Stomach (tissue), 9 donors: ENCODE data around the gene EIF4E1B. TPM values are rescaled to one million over a fixed set of nuclear protein-coding genes. Genes with fewer than 3 reads are reported as not detected.

Source experiments
- DNase-seq, 2 donors: peaks; one replicate each; pipeline versions ENCODE4 v3.0.0 to v3.0.0-alpha.2; 2013 to 2019
- H3K27ac ChIP-seq, 5 donors: fragments of 200-600 bp in 4 of 5; sonication (generic) in 4 of 5; one replicate each; pipeline ENCODE4 v1.5.1; 2013 to 2019; ENCODE audit warnings: mild to moderate bottlenecking in 1 of 5, moderate library complexity in 1 of 5
- H3K27me3 ChIP-seq, 3 donors: fragments of 200-600 bp; sonication (generic); one replicate each; pipeline ENCODE4 v1.5.1; 2017 to 2019; ENCODE audit warnings: mixed run types in 1 of 3
- H3K36me3 ChIP-seq, 4 donors: fragments of 200-600 bp; sonication (generic); 1 replicate in 3 of 4; 2 replicates in 1 of 4; pipeline ENCODE4 v1.5.1; 2016 to 2019
- H3K4me1 ChIP-seq, 4 donors: fragments of 200-600 bp; sonication (generic); one replicate each; pipeline ENCODE4 v1.5.1; 2016 to 2019
- H3K4me3 ChIP-seq, 4 donors: fragments of 200-600 bp; sonication (generic) in 3 of 4; one replicate each; pipeline ENCODE4 v1.5.1; 2016 to 2019; ENCODE audit warnings: mild to moderate bottlenecking in 1 of 4
- H3K9me3 ChIP-seq, 4 donors: fragments of 200-600 bp; sonication (generic); one replicate each; pipeline ENCODE4 v1.5.1; 2016 to 2019
- CTCF ChIP-seq, 7 experiments: fragments of 450-650 bp in 4 of 7; fragments of 200-600 bp in 3 of 7; sonication (generic) in 3 of 7; IDR thresholded peaks; one replicate each; pipeline ENCODE4 v1.5.1; 2016 to 2019; ENCODE audit warnings: antibody characterized with exemption in 7 of 7, control low read depth in 2 of 7, mild to moderate bottlenecking in 1 of 7
- EP300 ChIP-seq: sonication (generic); formaldehyde crosslinking; IDR thresholded peaks from one replicate; pipeline ENCODE4 v1.6.1; 2017; ENCODE audit warnings: antibody characterized with exemption
- POLR2A ChIP-seq, 4 donors: fragments of 450-650 bp; IDR thresholded peaks; one replicate each; pipeline ENCODE4 v1.6.1; 2016; ENCODE audit warnings: antibody characterized with exemption in 4 of 4, control low read depth in 2 of 4, mild to moderate bottlenecking in 1 of 4, moderate library complexity in 1 of 4
- POLR2AphosphoS5 ChIP-seq, 3 donors: sonication (generic); formaldehyde crosslinking; IDR thresholded peaks; one replicate each; pipeline ENCODE4 v1.6.1; 2016; ENCODE audit warnings: antibody characterized with exemption in 3 of 3
- WGBS, 5 donors: extraction: QIAGEN DNeasy Blood & Tissue Kit in 3 of 5; methylation state at CpG; one replicate each; pipeline versions ENCODE4 v1.1.5 to v1.1.7; 2013 to 2018; 5-methylcytosine and 5-hydroxymethylcytosine counted together
- intact Hi-C: fragments of 100-400 bp; cut with DNase I; formaldehyde crosslinking; loops from one replicate; pipeline ENCODE4 v1.15.1; 2023; ENCODE audit warnings: low total_unique reads
- polyA plus RNA-seq, 3 donors: library from polyadenylated mRNA; stranded (reverse); fragments of 200-250 nt; gene quantifications; one replicate each; pipeline ENCODE4 v1.2.3, GENCODE V29; 2013
- total RNA-seq, 5 donors: library from RNA; depleted of rRNA; stranded (reverse); fragments of >200 nt; gene quantifications; one replicate each; pipeline versions ENCODE4 v1.1.0 to v1.2.3, GENCODE V29; 2014 to 2016
- donor health status: healthy with polysubstance abuse.
- donor health status: Bipolar disorder and iron deficiency.
- donor health status: healthy.

EIF4E1B gene
- total and polyA plus RNA-seq, 8 donors, result not detected

- no peak overlapping the region for H3K27ac ChIP-seq
- no peak for DNase-seq
- WGBS, 5 donors, result 77 to 88% (median 81%) methylated on average over 6 of the region's 6 CpGs
- intact Hi-C loops, result no loop called here
- peaks cover 5 to 27% (median 15%) of the 10 kb centered on the region in 4 donors for H3K4me1 ChIP-seq
- H3K36me3 ChIP-seq, result no peaks in the 10 kb centered on the region
- H3K4me3 ChIP-seq, result no peak overlapping the region
- peaks cover 4 to 78% (median 41%) of the 10 kb centered on the region in 3 donors for H3K27me3 ChIP-seq
- no peaks in the 10 kb centered on the region for H3K9me3 ChIP-seq
- TF ChIP-seq POLR2AphosphoS5 (IDR thresholded peaks at IDR 0.05), result no peak
- TF ChIP-seq CTCF (IDR thresholded peaks at IDR 0.05), result no peak
- no peak for TF ChIP-seq EP300
- no peak for TF ChIP-seq POLR2A (IDR thresholded peaks at IDR 0.05)
These were observed 18.5 kb upstream of the EIF4E1B start for GRCh38 chr5:176612008-176612407.

- intact Hi-C loops, result no loop called here
- DNase-seq, result no peak
- Histone ChIP-seq H3K36me3 (no peaks in the 10 kb centered on the region), H3K4me1 (peaks cover 5 to 27% (median 15%) of the 10 kb centered on the region in 4 donors), H3K9me3 (no peaks in the 10 kb centered on the region), H3K4me3 (no peak overlapping the region), H3K27me3 (peaks cover 4 to 87% (median 44%) of the 10 kb centered on the region in 3 donors), H3K27ac (no peak overlapping the region)
- TF ChIP-seq EP300 (no peak), CTCF (IDR thresholded peaks at IDR 0.05) (no peak), POLR2A (IDR thresholded peaks at IDR 0.05) (no peak), POLR2AphosphoS5 (IDR thresholded peaks at IDR 0.05) (no peak)
- 54 to 72% (median 60%) methylated on average over 2 of the region's 2 CpGs for WGBS, 5 donors
These were observed 17.6 kb upstream of the EIF4E1B start for GRCh38 chr5:176612855-176613254.

GRCh38 chr5:176614805-176615478, 15.5 kb upstream of the EIF4E1B start:
- Histone ChIP-seq H3K4me3 (no peak overlapping the region), H3K27ac (no peak overlapping the region), H3K4me1 (peaks cover 12 to 34% (median 24%) of the 10 kb centered on the region in 4 donors), H3K9me3 (peaks cover 0 to 7% (median 0%) of the 10 kb centered on the region in 4 donors), H3K27me3 (peaks cover 16 to 88% (median 48%) of the 10 kb centered on the region in 3 donors), H3K36me3 (no peaks in the 10 kb centered on the region)
- DNase-seq, result no peak
- TF ChIP-seq EP300 (no peak), CTCF (IDR thresholded peaks at IDR 0.05) (no peak), POLR2AphosphoS5 (IDR thresholded peaks at IDR 0.05) (no peak), POLR2A (IDR thresholded peaks at IDR 0.05) (no peak)
- intact Hi-C loops, result no loop called here
- whole genome bisulfite sequencing, 5 donors, result 55 to 66% (median 62%) methylated on average over 5 to 8 of the region's 8 CpGs

GRCh38 chr5:176616511-176616910, 14.0 kb upstream of the EIF4E1B start:
- no peak overlapping the region for H3K4me3 ChIP-seq
- TF ChIP-seq POLR2A (IDR thresholded peaks at IDR 0.05) (no peak), POLR2AphosphoS5 (IDR thresholded peaks at IDR 0.05) (no peak), EP300 (no peak), CTCF (IDR thresholded peaks at IDR 0.05) (no peak)
- intact Hi-C loops, result no loop called here
- 59 to 68% (median 64%) methylated on average over 7 of the region's 7 CpGs for WGBS, 5 donors
- peaks cover 0 to 7% (median 0%) of the 10 kb centered on the region in 4 donors for H3K9me3 ChIP-seq
- peaks cover 22 to 91% (median 56%) of the 10 kb centered on the region in 3 donors for H3K27me3 ChIP-seq
- DNase-seq, result no peak
- H3K27ac ChIP-seq, result no peak overlapping the region
- H3K4me1 ChIP-seq, result peaks cover 14 to 29% (median 23%) of the 10 kb centered on the region in 4 donors
- no peaks in the 10 kb centered on the region for H3K36me3 ChIP-seq
